Tibial artery (tissue), 4 donors: ENCODE results near the gene ZBTB2.

Experiments used
- DNase-seq, 2 donors: peaks; one replicate each; pipeline ENCODE4 v3.0.0-alpha.2; 2019
- H3K27ac ChIP-seq, 2 donors: fragments of 200-600 bp; sonication (generic) in 1 of 2; 1 replicate in 1 of 2; 2 replicates in 1 of 2; pipeline ENCODE4 v1.5.1; 2018 to 2019; ENCODE audit warnings: mild to moderate bottlenecking in 1 of 2
- H3K27me3 ChIP-seq, 2 donors: fragments of 200-600 bp; sonication (generic) in 1 of 2; one replicate each; pipeline versions ENCODE4 v1.5.1 to v1.6.0; 2016 to 2019
- H3K36me3 ChIP-seq, 3 donors: fragments of 200-600 bp; sonication (generic) in 2 of 3; one replicate each; pipeline ENCODE4 v1.5.1; 2016 to 2019; ENCODE audit warnings: mild to moderate bottlenecking in 2 of 3
- H3K4me1 ChIP-seq, 4 donors: fragments of 200-600 bp; sonication (generic) in 2 of 4; 1 replicate in 3 of 4; 2 replicates in 1 of 4; pipeline ENCODE4 v1.5.1; 2016 to 2019
- H3K4me3 ChIP-seq, 2 donors: fragments of 200-600 bp; sonication (generic) in 1 of 2; 1 replicate in 1 of 2; 2 replicates in 1 of 2; pipeline ENCODE4 v1.5.1; 2018 to 2019; ENCODE audit warnings: mild to moderate bottlenecking in 2 of 2
- H3K9me3 ChIP-seq, 3 donors: fragments of 200-600 bp; sonication (generic) in 1 of 3; one replicate each; pipeline ENCODE4 v1.5.1; 2016 to 2019
- intact Hi-C: fragments of 100-400 bp; cut with DNase I; formaldehyde crosslinking; loops from one replicate; pipeline ENCODE4 v1.15.0; 2023; ENCODE audit warnings: low total_unique reads
- TF ChIP-seq, protein P1 (sequence below), 2 experiments: fragments of 200-600 bp in 1 of 2; fragments of 450-650 bp in 1 of 2; IDR thresholded peaks; one replicate each; pipeline ENCODE4 v1.5.1; 2017 to 2019; ENCODE audit warnings: antibody characterized with exemption in 2 of 2, mild to moderate bottlenecking in 1 of 2, moderate library complexity in 1 of 2

Gene ZBTB2

DNA sequence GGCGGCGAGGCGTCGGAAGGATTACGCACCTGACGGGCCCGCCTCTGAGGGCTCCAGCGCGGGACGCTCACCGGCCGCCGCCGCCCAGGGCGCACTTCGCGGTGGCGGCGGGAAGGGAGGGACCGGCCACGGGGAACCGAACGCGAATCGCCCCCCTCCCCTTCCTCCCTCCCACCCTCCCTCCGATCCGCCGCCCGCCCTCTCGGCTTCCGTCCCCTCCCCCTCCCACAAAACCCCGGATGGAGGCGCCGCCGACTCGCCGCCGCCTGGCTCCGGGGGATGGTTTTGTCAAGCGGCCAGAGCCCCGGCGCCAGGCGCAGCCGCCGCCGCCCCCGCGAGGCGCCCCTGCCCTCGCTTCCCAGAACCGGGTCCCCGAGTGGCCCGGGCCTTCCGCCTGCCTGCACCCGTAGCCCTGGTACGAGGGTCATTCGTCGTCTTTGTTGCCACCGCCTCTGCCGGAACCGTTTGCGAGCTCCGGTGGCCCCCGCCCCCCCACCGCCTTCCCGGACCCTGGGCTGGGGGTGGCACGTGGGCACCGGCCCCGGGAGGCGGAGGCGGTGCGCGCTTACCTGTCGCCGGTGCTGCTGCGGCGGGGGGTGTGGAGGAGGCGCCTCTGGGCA, 398 bp downstream of the ZBTB2 start:
- peak; percentile 66 to 86 for DNase-seq
- no peaks in the 10 kb centered on the region for H3K27me3 ChIP-seq
- H3K4me3 ChIP-seq, result peak overlapping the region; percentile 100
- intact Hi-C loops, result no loop called here
- peak overlapping the region; percentile 100 for H3K27ac ChIP-seq
- TF ChIP-seq, protein P1, sequence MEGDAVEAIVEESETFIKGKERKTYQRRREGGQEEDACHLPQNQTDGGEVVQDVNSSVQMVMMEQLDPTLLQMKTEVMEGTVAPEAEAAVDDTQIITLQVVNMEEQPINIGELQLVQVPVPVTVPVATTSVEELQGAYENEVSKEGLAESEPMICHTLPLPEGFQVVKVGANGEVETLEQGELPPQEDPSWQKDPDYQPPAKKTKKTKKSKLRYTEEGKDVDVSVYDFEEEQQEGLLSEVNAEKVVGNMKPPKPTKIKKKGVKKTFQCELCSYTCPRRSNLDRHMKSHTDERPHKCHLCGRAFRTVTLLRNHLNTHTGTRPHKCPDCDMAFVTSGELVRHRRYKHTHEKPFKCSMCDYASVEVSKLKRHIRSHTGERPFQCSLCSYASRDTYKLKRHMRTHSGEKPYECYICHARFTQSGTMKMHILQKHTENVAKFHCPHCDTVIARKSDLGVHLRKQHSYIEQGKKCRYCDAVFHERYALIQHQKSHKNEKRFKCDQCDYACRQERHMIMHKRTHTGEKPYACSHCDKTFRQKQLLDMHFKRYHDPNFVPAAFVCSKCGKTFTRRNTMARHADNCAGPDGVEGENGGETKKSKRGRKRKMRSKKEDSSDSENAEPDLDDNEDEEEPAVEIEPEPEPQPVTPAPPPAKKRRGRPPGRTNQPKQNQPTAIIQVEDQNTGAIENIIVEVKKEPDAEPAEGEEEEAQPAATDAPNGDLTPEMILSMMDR (IDR thresholded peaks at IDR 0.05), result no peak
- H3K4me1 ChIP-seq, result peaks cover 0 to 56% (median 39%) of the 10 kb centered on the region in 4 donors
- H3K36me3 ChIP-seq, result no peaks in the 10 kb centered on the region
- H3K9me3 ChIP-seq, result no peaks in the 10 kb centered on the region

DNA sequence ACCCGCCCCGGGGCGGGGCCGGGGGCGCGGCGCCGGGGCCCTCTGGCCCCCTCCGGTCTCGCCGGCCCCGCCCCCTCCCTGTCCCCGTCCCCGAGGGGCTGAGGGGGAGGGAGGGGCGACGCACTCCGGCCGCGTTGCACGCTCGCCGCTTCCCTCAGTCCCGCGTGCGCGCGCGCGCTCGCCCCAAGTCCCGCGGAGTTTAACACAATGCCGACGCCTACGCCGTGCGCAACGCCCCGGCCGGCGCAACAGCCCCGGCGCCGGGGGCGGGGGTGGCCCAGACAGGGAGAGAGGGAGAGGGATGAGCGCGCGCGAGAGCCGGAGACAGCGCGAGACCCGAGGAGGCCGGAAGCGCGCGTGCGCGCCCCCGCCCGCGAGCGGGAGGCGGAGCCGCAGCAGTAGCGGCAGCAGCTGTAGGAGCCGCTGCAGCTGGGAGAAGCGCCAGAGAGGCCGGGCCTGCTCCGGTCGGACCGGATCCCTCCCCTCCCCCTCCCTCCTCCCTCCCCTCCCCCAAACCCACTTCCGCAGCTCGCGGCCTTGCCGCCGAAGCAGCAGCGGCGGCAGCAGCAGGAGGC, 996 bp downstream of the ZBTB2 start:
- H3K4me3 ChIP-seq, result peak overlapping the region; percentile 100
- H3K9me3 ChIP-seq, result no peaks in the 10 kb centered on the region
- H3K27me3 ChIP-seq, result no peaks in the 10 kb centered on the region
- intact Hi-C loops, result no loop called here
- TF ChIP-seq, protein P1 (IDR thresholded peaks at IDR 0.05), result no peak
- peak; percentile 97 to 99 for DNase-seq
- no peaks in the 10 kb centered on the region for H3K36me3 ChIP-seq
- H3K27ac ChIP-seq, result peak overlapping the region; percentile 100
- peaks cover 0 to 50% (median 34%) of the 10 kb centered on the region in 4 donors for H3K4me1 ChIP-seq

DNA sequence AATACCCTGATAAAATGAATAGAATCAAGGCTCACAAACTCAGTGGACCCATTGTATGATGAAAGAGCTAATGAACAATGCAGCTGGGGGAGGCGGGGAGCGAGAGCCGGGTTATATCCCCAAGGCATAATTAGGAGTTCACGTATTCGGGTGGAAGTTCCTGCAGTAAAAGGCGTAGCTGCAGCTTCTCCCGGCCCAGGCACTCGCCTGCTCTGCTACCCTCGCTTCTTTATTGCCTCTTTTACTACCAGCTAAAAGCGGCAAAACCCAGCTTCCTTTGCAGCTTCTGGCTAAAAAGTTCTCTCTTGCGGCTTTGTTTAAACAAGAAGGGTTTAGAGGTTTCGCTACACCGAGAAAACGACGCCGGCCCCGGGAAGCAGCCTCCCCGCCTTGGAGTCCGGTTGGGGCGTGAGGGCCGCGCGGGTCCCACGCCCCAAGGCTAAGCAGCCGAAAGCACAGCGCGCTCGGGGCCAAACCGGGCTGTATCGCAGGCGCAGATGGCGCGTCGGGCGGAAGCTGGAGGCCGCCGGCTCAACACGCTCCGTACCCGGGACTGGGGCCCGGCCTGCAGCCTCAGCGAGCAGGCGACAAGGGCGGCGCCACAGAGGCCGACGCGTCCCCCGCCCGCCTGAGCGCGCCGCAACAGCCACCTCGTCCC, 1.6 kb downstream of the ZBTB2 start:
- intact Hi-C loops, result no loop called here
- Histone ChIP-seq H3K4me3 (peak overlapping the region; percentile 100), H3K36me3 (no peaks in the 10 kb centered on the region), H3K9me3 (no peaks in the 10 kb centered on the region), H3K27me3 (no peaks in the 10 kb centered on the region), H3K4me1 (peaks cover 0 to 44% (median 31%) of the 10 kb centered on the region in 4 donors), H3K27ac (peak overlapping the region; percentile 100)
- peak; percentile 77 to 83 for DNase-seq
- TF ChIP-seq, protein P1 (IDR thresholded peaks at IDR 0.05), result no peak

DNA sequence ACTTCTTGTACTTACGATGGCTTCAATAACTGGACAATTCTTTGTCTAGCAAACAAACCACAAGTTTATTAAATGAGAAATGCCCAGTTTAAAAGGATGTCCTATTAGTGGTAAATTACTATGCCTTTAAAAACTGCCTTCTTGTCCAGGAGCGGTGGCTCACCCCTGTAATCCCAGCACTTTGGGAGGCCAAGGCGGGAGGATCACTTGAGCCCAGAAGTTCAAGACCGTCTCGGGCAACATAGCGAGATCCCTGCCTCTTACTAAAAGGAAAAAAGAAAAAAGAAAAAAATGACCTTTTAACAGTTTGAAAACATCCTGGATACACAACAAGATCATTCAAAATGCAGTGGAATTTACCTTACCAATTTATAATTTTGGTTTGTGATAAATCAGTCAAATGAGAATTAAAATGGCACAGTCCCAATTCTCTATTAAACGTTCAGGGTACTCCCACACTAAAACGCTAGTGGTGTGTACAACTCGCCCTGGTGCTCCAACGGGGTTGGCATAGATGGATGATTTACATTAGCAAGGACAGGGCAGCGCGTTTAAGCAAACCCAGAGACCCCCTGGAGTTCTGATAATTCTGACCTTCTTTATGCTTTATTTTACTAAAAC, 2.3 kb downstream of the ZBTB2 start:
- no peak for DNase-seq
- intact Hi-C loops, result no loop called here
- H3K27me3 ChIP-seq, result no peaks in the 10 kb centered on the region
- H3K36me3 ChIP-seq, result no peaks in the 10 kb centered on the region
- H3K4me1 ChIP-seq, result peaks cover 0 to 38% (median 27%) of the 10 kb centered on the region in 4 donors
- H3K9me3 ChIP-seq, result no peaks in the 10 kb centered on the region
- TF ChIP-seq, protein P1 (IDR thresholded peaks at IDR 0.05), result no peak
- peak overlapping the region; percentile 100 for H3K27ac ChIP-seq
- peak overlapping the region; percentile 100 for H3K4me3 ChIP-seq

DNA sequence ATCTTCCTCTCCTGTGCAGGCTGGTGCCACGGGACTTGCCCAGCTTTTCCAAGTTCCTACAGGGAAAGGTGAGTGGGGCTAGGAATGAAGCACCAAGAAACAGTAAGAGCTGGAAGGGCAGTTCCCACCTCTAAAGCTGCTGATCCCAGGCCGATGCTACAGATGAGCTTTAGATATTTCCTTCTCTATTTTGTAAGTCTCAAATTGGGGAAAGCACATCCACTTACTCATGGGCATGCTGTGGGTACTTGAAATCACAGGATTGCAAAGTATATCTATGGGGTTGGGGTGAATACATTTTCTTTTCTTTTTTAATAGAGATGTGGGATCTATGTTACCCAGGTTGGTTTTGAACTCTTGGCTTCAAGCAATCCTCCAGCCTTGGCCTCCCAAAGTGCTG, 3.1 kb downstream of the ZBTB2 start:
- Histone ChIP-seq H3K27me3 (no peaks in the 10 kb centered on the region), H3K4me3 (no peak overlapping the region), H3K27ac (peak overlapping the region; percentile 100), H3K36me3 (no peaks in the 10 kb centered on the region), H3K4me1 (peaks cover 0 to 29% (median 19%) of the 10 kb centered on the region in 4 donors), H3K9me3 (no peaks in the 10 kb centered on the region)
- TF ChIP-seq, protein P1 (IDR thresholded peaks at IDR 0.05), result no peak
- intact Hi-C loops, result no loop called here
- no peak for DNase-seq
